Smooth muscle cell (in vitro differentiated cells): ENCODE data around the gene MYZAP. TPM values are rescaled to one million over a fixed set of nuclear protein-coding genes. Genes with fewer than 3 reads are reported as not detected.
A peak's percentile ranks its signal among the peaks of the same experiment; 100 is the strongest.

Source experiments
- DNase-seq: peaks from one replicate; lab custom pipeline; 2025; ENCODE audit not compliant: unreplicated experiment; lab: John Stamatoyannopoulos, UW
- H2AFZ ChIP-seq: fragments of 200-600 bp; sonication (generic); 2 replicates; pipeline ENCODE4 v1.6.0; 2016; ENCODE audit warnings: antibody characterized with exemption, low read depth, mild to moderate bottlenecking
- H3F3A ChIP-seq: fragments of 200-600 bp; sonication (generic); 2 replicates; pipeline ENCODE4 v1.6.0; 2017; ENCODE audit warnings: antibody characterized with exemption, low read depth
- H3K27ac ChIP-seq: fragments of 200-600 bp; sonication (generic); 2 replicates; pipeline ENCODE4 v1.5.1; 2016; ENCODE audit warnings: low read depth, mild to moderate bottlenecking
- H3K27me3 ChIP-seq: fragments of 200-600 bp; sonication (generic); 2 replicates; pipeline ENCODE4 v1.6.1; 2016; ENCODE audit warnings: low read depth, mild to moderate bottlenecking
- H3K36me3 ChIP-seq: fragments of 200-600 bp; sonication (generic); 2 replicates; pipeline ENCODE4 v1.5.1; 2016; ENCODE audit warnings: low read depth
- H3K4me1 ChIP-seq: fragments of 200-600 bp; sonication (generic); 2 replicates; pipeline ENCODE4 v1.5.1; 2016; ENCODE audit warnings: low read depth
- H3K4me2 ChIP-seq: fragments of 200-600 bp; sonication (generic); 2 replicates; pipeline ENCODE4 v1.6.0; 2016; ENCODE audit warnings: mild to moderate bottlenecking
- H3K4me3 ChIP-seq: fragments of 200-600 bp; sonication (generic); 2 replicates; pipeline ENCODE4 v1.5.1; 2016; ENCODE audit warnings: mild to moderate bottlenecking
- H3K79me2 ChIP-seq: fragments of 200-600 bp; sonication (generic); 2 replicates; pipeline ENCODE4 v1.6.0; 2016; ENCODE audit warnings: low read depth, mild to moderate bottlenecking
- H3K9ac ChIP-seq: fragments of 200-600 bp; sonication (generic); 2 replicates; pipeline ENCODE4 v1.6.0; 2016; ENCODE audit warnings: low read depth
- H3K9me3 ChIP-seq: fragments of 200-600 bp; sonication (generic); replicated peaks from 2 replicates; pipeline ENCODE4 v1.5.1; 2016; ENCODE audit warnings: low read depth
- H4K20me1 ChIP-seq: fragments of 200-600 bp; sonication (generic); 2 replicates; pipeline ENCODE4 v1.6.0; 2016; ENCODE audit warnings: low read depth
- CTCF ChIP-seq: fragments of 200-600 bp; sonication (generic); IDR thresholded peaks from 2 replicates; pipeline ENCODE4 v1.5.1; 2017; ENCODE audit warnings: borderline replicate concordance, mild to moderate bottlenecking, antibody characterized with exemption; ENCODE audit not compliant: insufficient read depth, poor library complexity, severe bottlenecking
- WGBS: methylation state at CpG from one replicate; pipeline ENCODE4 v1.1.7; 2016; ENCODE audit warnings: low lambda C conversion rate; 5-methylcytosine and 5-hydroxymethylcytosine counted together
- polyA plus RNA-seq: library from polyadenylated mRNA; unstranded; fragments of >200 nt; fragmentation: Nextera tagmentation; extraction: Ambion mirVana; gene quantifications from 2 replicates; pipeline ENCODE4 v1.2.1, GENCODE V29; 2016
- total RNA-seq: library from RNA; depleted of rRNA; stranded (reverse); fragments of >200 nt; gene quantifications from 2 replicates; pipeline ENCODE4 v1.2.3, GENCODE V29; 2014

MYZAP gene
- total and polyA plus RNA-seq, 2 experiments from 2014 or later: 0.09 to 0.65 TPM

DNA sequence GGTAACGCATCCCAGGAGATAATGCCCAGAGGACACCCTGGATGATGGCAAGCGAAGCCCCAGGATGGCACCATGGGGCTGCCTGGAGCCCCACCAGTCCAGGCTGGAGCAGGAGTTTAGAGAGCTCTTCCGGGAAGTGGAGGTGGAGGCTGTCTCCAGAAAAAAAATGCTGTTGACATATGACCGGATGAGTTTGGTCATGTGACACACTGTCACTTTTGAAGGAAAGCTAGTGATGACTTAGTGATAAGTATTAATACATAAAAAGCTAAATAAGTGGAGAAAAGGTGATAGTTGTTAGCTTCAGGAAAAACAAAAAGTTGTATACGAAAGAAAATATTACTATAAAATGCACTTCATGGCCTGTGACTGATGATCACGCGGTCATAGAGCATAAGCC, 20.0 kb upstream of the MYZAP start:
- no peak for TF ChIP-seq CTCF
- Histone ChIP-seq H3K9me3 (no peaks in the 10 kb centered on the region), H2AFZ (no peak overlapping the region)

DNA sequence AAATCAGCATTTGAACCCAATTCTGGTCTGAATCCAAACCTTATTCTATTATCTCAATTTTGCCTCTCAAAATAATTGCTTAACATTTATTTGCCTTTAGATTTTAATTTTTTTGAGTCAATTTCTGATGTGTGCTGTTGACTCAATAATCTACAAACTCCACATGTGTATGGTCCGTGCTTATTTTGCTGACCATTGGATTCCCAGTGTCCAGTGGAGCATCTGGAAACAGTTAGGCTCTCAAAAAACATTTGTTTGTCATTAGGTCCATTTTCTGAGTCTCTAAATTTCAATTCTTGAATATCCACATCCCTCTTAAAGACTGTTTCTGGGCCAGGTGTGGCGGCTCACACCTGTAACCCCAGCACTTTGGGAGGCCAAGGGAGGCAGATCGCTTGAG, 19.2 kb upstream of the MYZAP start:
- Histone ChIP-seq H3K79me2 (no peaks in the 10 kb centered on the region), H3K27ac (no peak overlapping the region), H3K4me1 (no peaks in the 10 kb centered on the region), H4K20me1 (no peaks in the 10 kb centered on the region), H3K9me3 (no peaks in the 10 kb centered on the region), H2AFZ (no peak overlapping the region), H3K4me2 (no peak overlapping the region), H3F3A (no peaks in the 10 kb centered on the region), H3K9ac (no peak overlapping the region), H3K4me3 (no peak overlapping the region), H3K36me3 (no peaks in the 10 kb centered on the region), H3K27me3 (no peaks in the 10 kb centered on the region)
- WGBS: 92% methylated on average over 3 of the region's 3 CpGs
- DNase-seq: no peak
- TF ChIP-seq CTCF: no peak

More for the DNA sequence above, 20.0 kb upstream of the MYZAP start:
- no peak for DNase-seq
- no peak overlapping the region for H3K9ac ChIP-seq
- H3F3A ChIP-seq: no peaks in the 10 kb centered on the region
- no peaks in the 10 kb centered on the region for H3K4me1 ChIP-seq
- H3K27me3 ChIP-seq: no peaks in the 10 kb centered on the region
- H3K27ac ChIP-seq: peak overlapping the region; percentile 12
- H3K36me3 ChIP-seq: no peaks in the 10 kb centered on the region
- 88% methylated on average over 7 of the region's 7 CpGs for WGBS
- H3K4me3 ChIP-seq: no peak overlapping the region
- no peaks in the 10 kb centered on the region for H4K20me1 ChIP-seq
- no peaks in the 10 kb centered on the region for H3K79me2 ChIP-seq
- no peak overlapping the region for H3K4me2 ChIP-seq

DNA sequence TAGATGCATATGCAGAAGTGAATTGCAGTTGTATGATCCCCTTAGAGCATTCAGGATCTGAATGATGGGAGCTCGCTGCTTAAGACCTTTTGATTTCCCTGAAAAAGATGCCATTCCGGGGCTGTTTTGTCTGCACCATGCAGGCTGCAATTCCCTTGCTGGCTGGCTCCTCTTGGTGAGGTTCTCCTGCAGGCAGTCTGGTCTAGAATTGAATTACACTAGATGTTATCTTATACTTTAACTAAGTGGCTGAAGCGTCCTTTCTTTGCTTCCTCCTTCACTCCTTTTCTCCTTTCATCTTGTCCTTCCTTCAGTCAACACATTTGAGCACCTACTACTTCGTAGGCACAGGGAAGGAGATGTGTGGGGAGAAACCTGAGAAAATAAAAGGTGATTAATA, 18.6 kb upstream of the MYZAP start:
- no peak for DNase-seq
- Histone ChIP-seq H4K20me1 (no peaks in the 10 kb centered on the region), H3K9me3 (no peaks in the 10 kb centered on the region), H3K4me2 (no peak overlapping the region), H2AFZ (no peak overlapping the region), H3K36me3 (no peaks in the 10 kb centered on the region), H3K4me3 (no peak overlapping the region), H3F3A (no peaks in the 10 kb centered on the region), H3K27ac (no peak overlapping the region), H3K79me2 (no peaks in the 10 kb centered on the region), H3K4me1 (no peaks in the 10 kb centered on the region), H3K27me3 (no peaks in the 10 kb centered on the region), H3K9ac (no peak overlapping the region)
- no peak for TF ChIP-seq CTCF
- 67% methylated on average over 4 of the region's 4 CpGs for WGBS

GRCh38 chr15:57575363-57575762, 16.3 kb upstream of the MYZAP start:
- Histone ChIP-seq H3K9me3 (no peaks in the 10 kb centered on the region), H3K4me3 (no peak overlapping the region), H3F3A (no peaks in the 10 kb centered on the region), H3K36me3 (no peaks in the 10 kb centered on the region), H3K27me3 (no peaks in the 10 kb centered on the region), H3K4me2 (no peak overlapping the region), H3K9ac (no peak overlapping the region), H3K27ac (no peak overlapping the region), H3K79me2 (no peaks in the 10 kb centered on the region), H2AFZ (no peak overlapping the region), H4K20me1 (no peaks in the 10 kb centered on the region), H3K4me1 (no peaks in the 10 kb centered on the region)
- no peak for DNase-seq
- no peak for TF ChIP-seq CTCF
- 98% methylated on average over 5 of the region's 5 CpGs for WGBS
